COLO668 (cell line): Measurements from ENCODE around the gene TPTE2.
"Not testable (repeated sequence)": the region's sequence is repeated elsewhere in the genome, so short reads cannot be mapped to it uniquely, and the experiment has no call there.

ENCODE experiments used
- DNase-seq: peaks from one replicate; lab custom pipeline; 2025; ENCODE audit not compliant: unreplicated experiment; lab: John Stamatoyannopoulos, UW

TPTE2 gene

DNA sequence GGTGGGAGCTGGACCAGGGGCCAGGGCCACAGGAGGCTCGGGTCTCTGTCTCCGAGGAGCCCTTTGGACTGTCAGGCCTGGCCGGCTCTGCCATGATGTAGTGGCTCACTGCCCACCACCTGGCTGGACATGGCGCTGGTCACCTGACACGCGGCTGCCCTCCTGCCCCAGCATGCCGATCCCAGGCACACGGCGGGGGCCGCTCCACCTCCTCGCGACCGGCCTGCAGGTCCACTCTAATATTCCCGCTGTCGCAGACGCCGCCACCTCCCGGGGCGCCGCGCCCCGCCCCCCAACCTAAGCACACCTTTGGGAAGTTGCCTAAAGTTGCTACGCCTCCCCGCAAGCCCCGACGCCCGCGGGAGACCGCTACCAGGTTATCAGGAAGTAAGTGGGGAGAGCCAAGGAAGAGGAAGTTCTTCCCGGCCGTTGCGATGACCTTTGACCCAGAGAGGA, at the start of gene TPTE2:
Gene TPTE2, minus strand, starts transcription at position 406 of the 456 bp plus-strand sequence. CDS start 58,298 bp downstream, outside the sequence.
- not testable (repeated sequence) for DNase-seq

- no peak for DNase-seq
Observed at GRCh38 chr13:19607523-19608078, 46.3 kb upstream of the TPTE2 start.

DNA sequence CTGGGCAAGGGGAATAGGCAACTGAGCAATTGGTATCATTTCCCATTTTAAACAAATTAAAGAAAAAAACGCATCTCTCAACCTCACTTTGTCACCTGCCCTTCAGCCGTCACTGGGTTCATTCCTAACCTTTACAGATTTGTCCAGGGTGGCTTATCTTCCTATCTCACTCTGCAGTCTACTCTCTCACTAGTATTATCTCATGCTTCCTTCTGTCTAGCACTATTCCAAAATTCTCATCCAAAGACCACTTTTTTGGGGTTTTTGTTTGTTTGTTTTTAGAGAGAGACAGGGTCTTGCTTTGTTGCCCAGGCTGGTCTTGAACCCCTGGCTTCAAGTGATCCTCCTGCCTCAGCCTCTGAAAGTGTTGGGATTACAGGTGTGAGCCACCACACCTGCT, 45.4 kb upstream of the TPTE2 start:
- no peak for DNase-seq

GRCh38 chr13:19606152-19606551, 44.8 kb upstream of the TPTE2 start:
- DNase-seq, result peak; percentile 48

- no peak for DNase-seq
Observed at GRCh38 chr13:19605161-19605955, 44.0 kb upstream of the TPTE2 start.

DNA sequence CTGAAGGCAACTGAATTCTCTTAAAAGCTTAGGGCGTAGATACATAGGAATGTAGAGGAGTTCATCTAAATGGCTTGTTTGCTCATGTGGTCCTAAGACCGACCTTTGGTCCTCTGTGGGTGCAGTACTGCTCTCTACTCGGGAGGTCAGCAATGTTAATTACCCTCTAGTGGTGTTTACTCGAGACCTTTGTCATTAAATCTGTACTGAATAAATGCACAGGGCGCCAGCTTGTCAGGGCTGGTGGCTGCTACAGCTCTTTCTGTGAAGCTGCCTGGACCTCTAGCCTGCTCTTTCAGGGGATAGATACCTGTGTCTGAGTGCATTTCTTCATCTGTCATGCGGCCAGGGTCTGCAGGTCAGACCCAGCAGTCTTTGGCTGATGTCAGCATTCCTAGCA, 43.0 kb upstream of the TPTE2 start:
- no peak for DNase-seq

DNA sequence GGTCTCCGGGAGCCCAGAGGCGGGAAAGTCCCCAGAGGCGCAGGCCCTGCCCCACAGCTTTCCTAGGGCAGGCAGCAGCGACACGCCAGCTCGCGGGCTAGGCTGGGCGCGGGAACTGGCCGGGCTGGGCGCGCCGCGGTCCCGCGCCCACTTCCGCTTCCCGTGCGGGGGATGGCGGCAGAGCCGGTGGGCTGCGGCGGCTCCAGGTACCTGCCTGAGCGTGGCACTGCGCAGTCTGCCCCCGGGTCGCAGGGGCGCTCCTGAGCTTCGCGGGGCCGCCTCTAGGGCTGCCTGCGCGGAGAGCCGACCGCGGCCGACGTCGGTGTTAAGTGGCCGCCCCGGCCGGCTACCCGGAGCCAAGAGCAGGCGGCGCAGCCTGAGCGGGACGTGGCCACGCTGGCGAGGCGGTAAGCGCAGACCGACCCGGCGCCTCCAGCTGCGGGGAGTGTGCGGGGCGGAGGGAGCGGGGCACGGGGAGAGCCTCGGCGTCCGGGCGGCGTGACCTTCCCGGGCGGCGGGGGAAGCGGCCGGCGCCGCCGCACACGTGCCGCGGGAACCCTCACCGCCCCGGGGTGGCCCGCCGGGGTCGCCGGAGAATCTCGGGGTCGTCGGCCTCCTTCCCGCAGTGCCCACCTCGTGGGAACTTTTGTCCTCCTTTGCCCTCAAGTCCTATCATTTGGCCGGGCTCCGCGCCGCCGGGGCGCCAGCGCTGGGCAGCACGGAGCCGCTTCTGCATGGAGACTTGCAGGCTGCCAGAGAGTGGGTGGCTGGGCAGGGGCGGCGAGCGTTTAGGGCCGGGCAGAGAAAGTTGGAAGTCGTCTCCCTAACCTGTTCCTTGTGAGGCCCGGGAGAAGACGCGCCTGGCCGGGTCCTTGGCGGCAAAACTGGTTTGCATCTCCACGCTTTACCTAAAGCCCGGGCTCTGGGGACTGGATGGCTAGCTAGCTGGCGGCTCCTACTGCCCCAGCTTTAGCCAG, 40.7 kb upstream of the TPTE2 start:
- peak; percentile 89 for DNase-seq

GRCh38 chr13:19597523-19597922, 36.2 kb upstream of the TPTE2 start:
- DNase-seq, result no peak

DNA sequence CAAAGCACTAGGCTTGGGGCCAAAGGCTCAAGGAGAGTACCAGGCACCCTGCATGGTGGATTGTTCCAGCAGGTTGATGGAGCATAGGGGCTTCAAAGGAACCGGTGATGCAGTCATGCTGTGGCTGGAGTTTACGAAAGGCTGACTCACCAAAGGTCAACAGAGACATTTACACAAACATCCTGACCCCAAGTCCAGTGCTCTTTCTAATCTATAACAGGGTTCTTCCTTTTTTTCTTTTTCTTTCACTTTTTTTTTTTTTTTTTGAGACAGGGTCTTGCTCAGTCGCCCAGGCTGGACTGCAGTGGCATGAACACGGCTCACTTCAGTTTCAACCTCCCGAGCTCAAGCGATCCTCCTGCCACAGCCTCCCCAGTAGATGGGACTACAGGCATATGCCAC, 35.6 kb upstream of the TPTE2 start:
- DNase-seq, result no peak

GRCh38 chr13:19596086-19596485, 34.8 kb upstream of the TPTE2 start:
- no peak for DNase-seq

DNA sequence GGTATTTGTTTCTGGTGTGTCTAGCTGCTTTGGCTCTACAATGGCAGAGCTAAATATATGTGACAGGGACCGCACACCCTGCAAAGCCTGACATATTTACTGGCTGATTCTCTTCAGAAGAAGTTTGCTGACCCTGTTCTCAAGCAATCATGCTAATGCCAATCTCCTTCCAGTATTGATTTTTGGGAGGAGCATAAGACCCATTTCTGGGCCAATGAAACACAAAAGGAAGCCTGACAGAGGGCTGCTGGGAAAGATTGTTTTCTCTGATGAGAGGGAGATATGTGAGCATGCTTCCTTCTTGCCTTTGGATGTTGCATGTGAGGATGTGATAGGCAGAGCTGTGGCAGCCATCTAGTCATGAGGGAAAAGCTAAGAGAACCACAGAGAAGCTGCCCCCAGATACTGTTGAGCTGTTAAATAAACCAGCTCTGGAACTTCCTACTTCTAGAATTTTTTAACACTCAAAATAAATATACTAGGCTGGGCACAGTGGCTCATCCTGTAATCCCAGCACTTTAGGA, 31.4 kb upstream of the TPTE2 start:
- DNase-seq, result no peak

DNA sequence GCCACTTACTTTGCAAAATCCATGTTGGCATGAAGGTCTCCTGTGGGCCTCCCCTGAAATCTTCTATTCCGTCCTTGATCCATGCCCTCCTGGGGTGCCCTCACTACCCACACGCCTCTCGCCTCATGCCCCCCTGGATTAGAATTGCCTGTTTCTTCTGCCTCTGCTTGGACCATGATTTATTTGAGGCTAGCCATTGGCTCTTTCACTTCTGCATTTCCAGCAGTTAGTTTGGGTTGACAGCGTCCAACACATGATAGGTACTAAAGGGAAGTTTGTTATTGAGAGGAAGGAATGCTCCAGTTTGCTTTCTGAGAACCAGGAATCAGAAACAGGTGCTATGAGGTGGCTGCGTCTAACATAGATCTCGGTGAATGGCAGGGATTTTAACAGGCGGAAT, 30.5 kb upstream of the TPTE2 start:
- DNase-seq, result no peak

- no peak for DNase-seq
Observed at GRCh38 chr13:19590423-19590822, 29.1 kb upstream of the TPTE2 start.

- no peak for DNase-seq
Observed at GRCh38 chr13:19589312-19589711, 28.0 kb upstream of the TPTE2 start.

DNA sequence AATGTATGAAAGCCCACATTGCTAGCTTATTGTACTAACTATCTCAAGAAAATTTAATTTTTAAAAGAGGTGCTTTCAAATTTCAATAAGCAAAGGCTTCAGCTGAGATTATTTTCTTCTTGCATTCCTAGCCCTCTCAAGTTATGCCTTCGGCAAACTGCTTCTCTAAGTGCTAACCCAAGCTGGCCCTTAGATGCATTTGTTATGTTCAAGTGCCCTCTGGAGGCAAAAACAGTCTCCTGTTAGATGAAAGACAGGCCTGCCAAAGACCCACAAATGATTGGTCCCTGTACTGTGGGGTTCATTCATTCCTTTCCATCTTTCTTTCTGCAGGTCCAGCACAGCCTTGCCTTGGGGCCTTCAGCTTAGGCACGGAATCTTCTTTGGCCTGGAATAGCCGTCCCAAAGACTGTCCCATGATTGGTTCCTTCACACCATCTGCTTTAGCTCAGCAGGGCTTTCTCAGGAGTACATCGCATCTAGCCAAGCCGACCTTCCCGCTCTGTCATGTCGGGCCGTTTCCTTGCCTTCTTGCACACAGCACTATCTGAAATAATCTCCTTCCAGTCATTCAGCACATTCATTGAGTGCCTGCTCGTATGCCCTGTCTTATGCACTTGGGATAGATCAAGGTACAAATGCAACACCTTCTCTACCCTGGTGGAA, 26.4 kb upstream of the TPTE2 start:
- peak; percentile 40 for DNase-seq

DNA sequence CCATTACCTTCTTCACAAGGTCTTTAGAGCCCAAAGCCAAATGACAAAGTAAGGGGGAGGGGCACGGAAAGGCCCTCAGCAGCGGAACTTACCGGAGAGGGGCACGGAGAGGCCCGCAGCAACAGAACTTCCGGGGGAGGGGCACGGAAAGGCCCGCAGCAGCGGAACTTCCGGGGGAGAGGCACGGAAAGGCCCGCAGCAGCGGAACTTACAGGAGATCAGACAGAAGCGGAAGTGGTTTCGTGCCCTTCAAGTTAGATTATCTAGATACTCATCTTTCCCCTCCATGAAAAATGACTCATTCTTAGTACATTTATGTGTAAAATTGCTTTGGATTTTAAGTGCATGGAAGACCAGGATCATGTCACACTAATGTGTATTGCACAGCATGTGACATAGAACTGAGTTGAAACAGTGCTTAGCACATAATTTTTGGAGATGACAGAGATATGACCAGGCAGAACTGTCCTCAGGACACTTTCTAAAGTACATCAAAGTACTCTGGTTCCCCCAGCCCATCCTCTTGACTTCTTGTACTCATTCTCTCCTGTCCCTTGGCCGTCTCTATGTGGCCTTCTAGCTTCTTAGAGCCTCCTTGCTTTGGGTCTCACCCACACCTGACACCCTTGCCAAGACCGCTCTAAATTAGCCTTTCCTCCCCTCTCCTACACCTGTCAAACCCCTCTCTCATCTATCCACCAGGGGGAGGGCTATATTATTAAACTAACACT, 25.7 kb upstream of the TPTE2 start:
- no peak for DNase-seq

GRCh38 chr13:19581675-19582074, 20.3 kb upstream of the TPTE2 start:
- no peak for DNase-seq

DNA sequence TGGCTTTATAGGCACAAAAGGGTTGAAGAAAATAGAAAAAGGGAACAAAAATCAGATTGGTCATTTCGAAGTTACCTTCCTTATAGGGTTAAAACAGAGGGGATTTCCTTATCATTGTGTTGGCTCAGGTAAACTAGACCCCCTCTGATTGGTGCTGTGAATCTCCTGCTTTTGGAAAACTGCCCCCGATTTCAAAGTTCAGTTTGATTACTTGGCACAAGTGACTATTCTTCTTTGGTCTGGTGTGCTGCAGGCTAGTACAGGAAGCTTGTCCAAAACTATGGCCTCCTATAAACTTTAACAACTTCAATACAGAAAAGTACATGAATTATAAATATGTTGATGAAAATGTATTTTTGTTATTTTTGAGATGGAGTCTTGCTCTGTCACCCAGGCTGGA, 13.9 kb upstream of the TPTE2 start:
- no peak for DNase-seq

- no peak for DNase-seq
Observed at GRCh38 chr13:19573120-19573716, 11.9 kb upstream of the TPTE2 start.

DNA sequence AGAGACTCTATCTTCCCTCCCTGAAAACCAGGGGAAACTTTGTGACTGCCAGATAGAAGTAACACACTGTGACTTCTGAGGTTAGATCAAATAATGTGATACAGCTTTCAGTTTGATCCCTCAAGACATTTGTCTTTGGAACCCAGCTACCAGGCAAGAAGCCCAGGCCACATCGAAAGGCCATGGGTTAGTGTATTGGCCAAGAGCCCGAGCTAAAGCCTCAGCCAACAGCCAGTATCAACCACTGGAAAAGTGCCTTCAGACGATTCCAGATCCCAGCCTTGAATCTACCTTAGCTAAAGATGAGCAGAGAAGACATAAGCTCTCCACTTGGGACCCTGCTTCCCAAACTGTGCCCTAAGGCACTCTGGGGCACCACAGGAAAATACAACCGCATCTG, 10.9 kb upstream of the TPTE2 start:
- DNase-seq, result no peak
